Activated naive CD8-positive, alpha-beta T cell treated with anti-CD3 and anti-CD28 coated beads, Interleukin-2, amount 10 ng/mL, durations not matched to agents 7 days and 5 days (primary cell): ENCODE data around the gene ACVR1B. TPM values are rescaled to one million over a fixed set of nuclear protein-coding genes. Genes with fewer than 3 reads are reported as not detected.

ENCODE experiments used
- ATAC-seq: fragments of 150-1000 bp; cut with Tn5 transposase; one replicate; pipeline ENCODE4 v1.10.0; 2021; ENCODE audit warnings: low read depth, moderate library complexity
- POLR2A ChIA-PET: fragments of 350-600 bp; sonication (Branson Sonifier 250); formaldehyde crosslinking; loops from one replicate; lab custom pipeline; 2021; ENCODE audit warnings: antibody characterized with exemption; lab: Charles Lee
- DNase-seq: peaks from one replicate; pipeline ENCODE4 v3.0.0; 2021
- H3K27ac Mint-ChIP-seq: one replicate; pipeline ENCODE4 v1.8.0; 2022; ENCODE audit warnings: mild to moderate bottlenecking, mixed read lengths
- H3K27me3 Mint-ChIP-seq: one replicate; pipeline ENCODE4 v1.8.0; 2022; ENCODE audit warnings: mild to moderate bottlenecking, moderate library complexity, mixed read lengths
- H3K36me3 Mint-ChIP-seq: one replicate; pipeline ENCODE4 v1.8.0; 2021; ENCODE audit warnings: mild to moderate bottlenecking, mixed read lengths
- H3K4me1 Mint-ChIP-seq: one replicate; pipeline ENCODE4 v1.8.0; 2021; ENCODE audit warnings: mixed read lengths
- H3K4me3 Mint-ChIP-seq: one replicate; pipeline ENCODE4 v1.8.0; 2022; ENCODE audit warnings: mild to moderate bottlenecking, moderate library complexity, mixed read lengths
- H3K9me3 Mint-ChIP-seq: one replicate; pipeline ENCODE4 v1.8.0; 2021; ENCODE audit warnings: mixed read lengths
- total RNA-seq, 2 experiments: library from RNA; stranded (reverse); gene quantifications; one replicate each; pipeline ENCODE4 v1.2.3, GENCODE V29; 2021

The ACVR1B gene
- total RNA-seq, 2 experiments from 2014 or later: 9.3 to 10.2 TPM

GRCh38 chr12:52020539-52021336 is 69.2 kb downstream of the ACVR1B start:
- peak; percentile 40 for ATAC-seq
- Mint-ChIP-seq H3K9me3 (no peaks in the 10 kb centered on the region), H3K27me3 (no peaks in the 10 kb centered on the region), H3K27ac (peak overlapping the region; percentile 73), H3K36me3 (no peaks in the 10 kb centered on the region), H3K4me3 (peak overlapping the region; percentile 77), H3K4me1 (peaks cover 26% of the 10 kb centered on the region)
- POLR2A ChIA-PET: interaction anchor here (3.6 to 10.7 kb wide), 3 partner anchors 14 to 49 kb away, joined by 20 to 155 read pairs (median 64); partner anchors contain the start of genes ATG101 and TAMALIN
- DNase-seq: peak; percentile 77

- no peaks in the 10 kb centered on the region for H3K27me3 Mint-ChIP-seq
- H3K9me3 Mint-ChIP-seq: no peaks in the 10 kb centered on the region
- H3K4me1 Mint-ChIP-seq: peaks cover 30% of the 10 kb centered on the region
- POLR2A ChIA-PET: interaction anchor here (0.7 to 10.7 kb wide), 20 partner anchors 9 to 202 kb away, joined by 3 to 155 read pairs (median 4); partner anchors contain the start of genes ATG101, NR4A1 and TAMALIN
- peak overlapping the region; percentile 91 for H3K4me3 Mint-ChIP-seq
- no peaks in the 10 kb centered on the region for H3K36me3 Mint-ChIP-seq
- DNase-seq: no peak
- H3K27ac Mint-ChIP-seq: peak overlapping the region; percentile 82
- ATAC-seq: peak; percentile 3
These were observed 71.3 kb downstream of the ACVR1B start for GRCh38 chr12:52022841-52023181.

GRCh38 chr12:52023182-52023975 is 71.9 kb downstream of the ACVR1B start:
- H3K4me3 Mint-ChIP-seq: peak overlapping the region; percentile 91

GRCh38 chr12:52023976-52024688 is 72.6 kb downstream of the ACVR1B start:
- ATAC-seq: peak; percentile 7
- Mint-ChIP-seq H3K4me1 (peaks cover 30% of the 10 kb centered on the region), H3K4me3 (peak overlapping the region; percentile 91), H3K9me3 (no peaks in the 10 kb centered on the region), H3K36me3 (no peaks in the 10 kb centered on the region), H3K27ac (peak overlapping the region; percentile 97), H3K27me3 (no peaks in the 10 kb centered on the region)
- peak; percentile 51 for DNase-seq
- POLR2A ChIA-PET: interaction anchor here (0.6 to 10.7 kb wide), 21 partner anchors 9 to 205 kb away, joined by 3 to 155 read pairs (median 7); partner anchors contain the start of genes ACVR1B, ATG101, NR4A1 and TAMALIN

More at GRCh38 chr12:52023182-52023975, 71.9 kb downstream of the ACVR1B start:
- ATAC-seq: peak; percentile 55
- Mint-ChIP-seq H3K9me3 (no peaks in the 10 kb centered on the region), H3K36me3 (no peaks in the 10 kb centered on the region), H3K27me3 (no peaks in the 10 kb centered on the region), H3K4me1 (peaks cover 30% of the 10 kb centered on the region), H3K27ac (peak overlapping the region; percentile 97)
- POLR2A ChIA-PET: interaction anchor here (0.7 to 10.7 kb wide), 21 partner anchors 8 to 203 kb away, joined by 3 to 155 read pairs (median 4); partner anchors contain the start of genes ATG101, NR4A1 and TAMALIN
- DNase-seq: peak; percentile 97

- peak overlapping the region; percentile 91 for H3K4me3 Mint-ChIP-seq
- POLR2A ChIA-PET: interaction anchor here (0.6 to 10.7 kb wide), 24 partner anchors 8 to 206 kb away, joined by 3 to 155 read pairs (median 5); partner anchors contain the start of genes ACVR1B, ATG101, NR4A1 and TAMALIN
- H3K9me3 Mint-ChIP-seq: no peaks in the 10 kb centered on the region
- H3K27ac Mint-ChIP-seq: peak overlapping the region; percentile 97
- H3K4me1 Mint-ChIP-seq: peaks cover 30% of the 10 kb centered on the region
- DNase-seq: peak; percentile 77
- no peaks in the 10 kb centered on the region for H3K36me3 Mint-ChIP-seq
- no peaks in the 10 kb centered on the region for H3K27me3 Mint-ChIP-seq
- peak; percentile 56 for ATAC-seq
These were observed 73.3 kb downstream of the ACVR1B start for GRCh38 chr12:52024845-52025230.

- POLR2A ChIA-PET: interaction anchor here (1.2 to 10.7 kb wide), 9 partner anchors 8 to 140 kb away, joined by 3 to 155 read pairs (median 10); partner anchors contain the start of genes ATG101, NR4A1 and TAMALIN
- ATAC-seq (no peak), DNase-seq (no peak)
- Mint-ChIP-seq H3K27me3 (no peaks in the 10 kb centered on the region), H3K4me3 (no peak overlapping the region), H3K4me1 (peaks cover 18% of the 10 kb centered on the region), H3K9me3 (no peaks in the 10 kb centered on the region), H3K27ac (peak overlapping the region; percentile 97), H3K36me3 (no peaks in the 10 kb centered on the region)
These were observed 74.8 kb downstream of the ACVR1B start for GRCh38 chr12:52026263-52026662.

GRCh38 chr12:52027085-52027843 is 75.8 kb downstream of the ACVR1B start:
- H3K36me3 Mint-ChIP-seq: no peaks in the 10 kb centered on the region
- DNase-seq: no peak
- POLR2A ChIA-PET: interaction anchor here (1.3 to 4.3 kb wide), 3 partner anchors 13 to 24 kb away, joined by 4 to 28 read pairs (median 10); partner anchors contain the start of gene NR4A1
- no peak overlapping the region for H3K4me3 Mint-ChIP-seq
- ATAC-seq: no peak
- H3K4me1 Mint-ChIP-seq: peaks cover 18% of the 10 kb centered on the region
- no peaks in the 10 kb centered on the region for H3K9me3 Mint-ChIP-seq
- H3K27me3 Mint-ChIP-seq: no peaks in the 10 kb centered on the region
- H3K27ac Mint-ChIP-seq: no peak overlapping the region

GRCh38 chr12:52029685-52030084 is 78.2 kb downstream of the ACVR1B start:
- Mint-ChIP-seq H3K27me3 (no peaks in the 10 kb centered on the region), H3K4me1 (peaks cover 20% of the 10 kb centered on the region), H3K36me3 (no peaks in the 10 kb centered on the region), H3K9me3 (no peaks in the 10 kb centered on the region), H3K4me3 (no peak overlapping the region), H3K27ac (no peak overlapping the region)
- no peak for DNase-seq
- POLR2A ChIA-PET: interaction anchor here (0.9 kb wide), 1 partner anchor 40 kb away, joined by 4 read pairs; the partner anchor contains the start of gene ATG101
- ATAC-seq: no peak

- peaks cover 16% of the 10 kb centered on the region for H3K4me1 Mint-ChIP-seq
- peaks cover 7% of the 10 kb centered on the region for H3K27me3 Mint-ChIP-seq
- no peaks in the 10 kb centered on the region for H3K36me3 Mint-ChIP-seq
- H3K4me3 Mint-ChIP-seq: peak overlapping the region; percentile 74
- POLR2A ChIA-PET: interaction anchor here (0.7 to 2.7 kb wide), 12 partner anchors 8 to 219 kb away, joined by 3 to 27 read pairs (median 4); partner anchors contain the start of genes ATG101 and NR4A1
- DNase-seq (no peak), ATAC-seq (peak; percentile 1)
- peak overlapping the region; percentile 64 for H3K27ac Mint-ChIP-seq
- H3K9me3 Mint-ChIP-seq: no peaks in the 10 kb centered on the region
These were observed 80.9 kb downstream of the ACVR1B start for GRCh38 chr12:52032446-52032803.

- H3K9me3 Mint-ChIP-seq: no peaks in the 10 kb centered on the region
- no peaks in the 10 kb centered on the region for H3K36me3 Mint-ChIP-seq
- H3K27ac Mint-ChIP-seq: peak overlapping the region; percentile 64
- peaks cover 7% of the 10 kb centered on the region for H3K27me3 Mint-ChIP-seq
- peak; percentile 93 for ATAC-seq
- POLR2A ChIA-PET: interaction anchor here (0.7 to 2.7 kb wide), 11 partner anchors 8 to 50 kb away, joined by 3 to 27 read pairs (median 5); partner anchors contain the start of genes ATG101 and NR4A1
- peak; percentile 88 for DNase-seq
- H3K4me1 Mint-ChIP-seq: peaks cover 16% of the 10 kb centered on the region
- H3K4me3 Mint-ChIP-seq: peak overlapping the region; percentile 78
These were observed 81.4 kb downstream of the ACVR1B start for GRCh38 chr12:52032804-52033445.

GRCh38 chr12:52033446-52034140 is 82.1 kb downstream of the ACVR1B start:
- Mint-ChIP-seq H3K9me3 (no peaks in the 10 kb centered on the region), H3K27me3 (peaks cover 7% of the 10 kb centered on the region), H3K36me3 (no peaks in the 10 kb centered on the region), H3K4me3 (peak overlapping the region; percentile 78), H3K27ac (peak overlapping the region; percentile 49), H3K4me1 (peaks cover 19% of the 10 kb centered on the region)
- ATAC-seq (no peak), DNase-seq (no peak)
- POLR2A ChIA-PET: interaction anchor here (0.9 to 2.7 kb wide), 8 partner anchors 10 to 50 kb away, joined by 3 to 27 read pairs (median 5); partner anchors contain the start of genes ATG101 and NR4A1
